PC-9 (cell line): ENCODE data around the gene WDR43. TPM values are rescaled to one million over a fixed set of nuclear protein-coding genes. Genes with fewer than 3 reads are reported as not detected.

ENCODE experiments used
- BruUV-seq: library from RNA; stranded (reverse); fragments of 400-500 nt; replicated peaks from 2 replicates; lab custom pipeline; 2021; lab: Mats Ljungman, UMichigan
- CTCF ChIA-PET: fragments of 300-600 bp; sonication (Branson Sonifier 250); formaldehyde crosslinking; loops from one replicate; lab custom pipeline; 2022; ENCODE audit warnings: antibody characterized with exemption; lab: Charles Lee
- POLR2A ChIA-PET: fragments of 300-600 bp; sonication (Branson Sonifier 250); formaldehyde crosslinking; loops from one replicate; lab custom pipeline; 2022; ENCODE audit warnings: antibody characterized with exemption; ENCODE audit not compliant: unreplicated experiment; lab: Charles Lee
- DNase-seq, 2 experiments: peaks; one replicate each; pipeline versions ENCODE4 v3.0.0 to v3.0.0-alpha.2; 2015 to 2022; ENCODE audit warnings: mixed read lengths in 1 of 2
- H2AFZ ChIP-seq: fragments of 200-600 bp; sonication (generic); 2 replicates; pipeline ENCODE4 v1.8.1; 2017; ENCODE audit warnings: antibody characterized with exemption
- H3F3A ChIP-seq: fragments of 200-600 bp; sonication (generic); 2 replicates; pipeline ENCODE4 v1.8.1; 2017; ENCODE audit warnings: antibody characterized with exemption, mild to moderate bottlenecking, low read depth; ENCODE audit not compliant: insufficient read depth
- H3K27ac ChIP-seq: fragments of 200-600 bp; sonication (generic); 2 replicates; pipeline ENCODE4 v1.6.1; 2016; ENCODE audit warnings: mixed run types
- H3K27me3 ChIP-seq: fragments of 200-600 bp; sonication (generic); 2 replicates; pipeline ENCODE4 v1.6.1; 2016; ENCODE audit warnings: low read depth, mixed run types; ENCODE audit not compliant: insufficient read depth
- H3K36me3 ChIP-seq: fragments of 200-600 bp; sonication (generic); 2 replicates; pipeline ENCODE4 v1.6.1; 2016; ENCODE audit warnings: low read depth, mixed run types
- H3K4me1 ChIP-seq: fragments of 200-600 bp; sonication (generic); replicated peaks from 2 replicates; pipeline ENCODE4 v1.6.1; 2016; ENCODE audit warnings: mixed run types; ENCODE audit not compliant: insufficient read depth
- H3K4me2 ChIP-seq: fragments of 200-600 bp; sonication (generic); 2 replicates; pipeline ENCODE4 v1.6.1; 2017; ENCODE audit warnings: mixed run types
- H3K4me3 ChIP-seq: fragments of 200-600 bp; sonication (generic); 2 replicates; pipeline ENCODE4 v1.6.1; 2016; ENCODE audit warnings: mixed run types
- H3K79me2 ChIP-seq: fragments of 200-600 bp; sonication (generic); 2 replicates; pipeline ENCODE4 v1.6.1; 2017; ENCODE audit warnings: low read depth, mixed run types
- H3K9me2 ChIP-seq: fragments of 200-600 bp; sonication (generic); 2 replicates; pipeline ENCODE4 v1.8.1; 2017; ENCODE audit warnings: mild to moderate bottlenecking; ENCODE audit not compliant: insufficient read depth
- H3K9me3 ChIP-seq: fragments of 200-600 bp; sonication (generic); 2 replicates; pipeline ENCODE4 v1.8.1; 2016; ENCODE audit warnings: low read depth; ENCODE audit not compliant: insufficient read depth
- H4K20me1 ChIP-seq: fragments of 200-600 bp; sonication (generic); 2 replicates; pipeline ENCODE4 v1.8.1; 2017; ENCODE audit not compliant: insufficient read depth
- EZH2 ChIP-seq: fragments of 200-600 bp; sonication (generic); IDR thresholded peaks from 2 replicates; pipeline ENCODE4 v1.8.0; 2017; ENCODE audit warnings: antibody characterized with exemption, low read depth
- intact Hi-C: fragments of 100-400 bp; cut with micrococcal nuclease; formaldehyde crosslinking; loops from one replicate; pipeline ENCODE4 v1.10.0; 2022; ENCODE audit not compliant: unreplicated experiment
- total RNA-seq: library from RNA; stranded (reverse); gene quantifications from 2 replicates; pipeline ENCODE4 v1.2.3, GENCODE V29; 2021
- TF ChIP-seq, protein P1 (sequence below): fragments of 200-600 bp; sonication (generic); conservative IDR thresholded peaks from 2 replicates; pipeline ENCODE4 v1.6.1; 2017; ENCODE audit warnings: mixed run types, antibody characterized with exemption, mild to moderate bottlenecking, moderate library complexity

WDR43 gene
- total RNA-seq, 1 experiment from 2014 or later: 57.9 TPM

DNA sequence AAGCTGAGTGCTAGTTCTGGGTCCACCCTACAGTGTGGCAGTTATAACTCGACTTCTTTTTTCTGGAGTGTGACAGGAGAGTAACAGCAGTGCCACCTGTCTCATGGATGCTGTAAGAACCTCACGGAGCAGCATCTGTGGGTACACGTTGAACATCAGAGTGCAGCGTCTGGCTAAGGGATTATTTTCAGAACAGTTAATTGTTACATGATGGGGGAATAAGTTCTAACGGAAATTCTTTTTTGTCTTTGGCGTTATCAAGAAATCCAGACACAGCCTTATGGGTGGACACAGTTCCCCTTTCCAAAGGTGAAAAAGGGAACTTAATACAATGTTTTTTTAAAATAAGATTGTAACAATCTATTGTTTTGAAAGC is 58.4 kb downstream of the WDR43 start:
- H3K27ac ChIP-seq: no peak overlapping the region

GRCh38 chr2:28955467-28955866 is 61.0 kb downstream of the WDR43 start:
- H3K36me3 ChIP-seq: no peaks in the 10 kb centered on the region
- H3K79me2 ChIP-seq: no peaks in the 10 kb centered on the region
- H3F3A ChIP-seq: peaks cover 45% of the 10 kb centered on the region
- no peaks in the 10 kb centered on the region for H3K27me3 ChIP-seq
- no TSS peak for BruUV-seq
- ChIA-PET POLR2A (interaction anchor here (0.6 kb wide), 1 partner anchor 1249 kb away, joined by 4 read pairs; no protein-coding TSS in a partner anchor), CTCF (interaction anchor here (0.6 kb wide), 1 partner anchor 24 kb away, joined by 4 read pairs; no protein-coding TSS in a partner anchor)
- no peak overlapping the region for H3K4me2 ChIP-seq
- DNase-seq: no peak
- intact Hi-C loops: loop anchor here (5.0 to 10.0 kb wide), 5 partner anchors 97 to 1162 kb away; no protein-coding TSS in a partner anchor
- no peak for TF ChIP-seq EZH2
- TF ChIP-seq, protein P1, sequence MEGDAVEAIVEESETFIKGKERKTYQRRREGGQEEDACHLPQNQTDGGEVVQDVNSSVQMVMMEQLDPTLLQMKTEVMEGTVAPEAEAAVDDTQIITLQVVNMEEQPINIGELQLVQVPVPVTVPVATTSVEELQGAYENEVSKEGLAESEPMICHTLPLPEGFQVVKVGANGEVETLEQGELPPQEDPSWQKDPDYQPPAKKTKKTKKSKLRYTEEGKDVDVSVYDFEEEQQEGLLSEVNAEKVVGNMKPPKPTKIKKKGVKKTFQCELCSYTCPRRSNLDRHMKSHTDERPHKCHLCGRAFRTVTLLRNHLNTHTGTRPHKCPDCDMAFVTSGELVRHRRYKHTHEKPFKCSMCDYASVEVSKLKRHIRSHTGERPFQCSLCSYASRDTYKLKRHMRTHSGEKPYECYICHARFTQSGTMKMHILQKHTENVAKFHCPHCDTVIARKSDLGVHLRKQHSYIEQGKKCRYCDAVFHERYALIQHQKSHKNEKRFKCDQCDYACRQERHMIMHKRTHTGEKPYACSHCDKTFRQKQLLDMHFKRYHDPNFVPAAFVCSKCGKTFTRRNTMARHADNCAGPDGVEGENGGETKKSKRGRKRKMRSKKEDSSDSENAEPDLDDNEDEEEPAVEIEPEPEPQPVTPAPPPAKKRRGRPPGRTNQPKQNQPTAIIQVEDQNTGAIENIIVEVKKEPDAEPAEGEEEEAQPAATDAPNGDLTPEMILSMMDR: no peak
- no peak overlapping the region for H3K4me3 ChIP-seq
- H4K20me1 ChIP-seq: peaks cover 2% of the 10 kb centered on the region; the same call in 1 of the 2 replicates
- peaks cover 18% of the 10 kb centered on the region; the same call in 1 of the 2 replicates for H3K4me1 ChIP-seq
- H3K9me3 ChIP-seq: no peaks in the 10 kb centered on the region
- no peaks in the 10 kb centered on the region for H3K9me2 ChIP-seq
- no peak overlapping the region for H2AFZ ChIP-seq
- no peak overlapping the region for H3K27ac ChIP-seq

More for the DNA sequence above, 58.4 kb downstream of the WDR43 start:
- no peak overlapping the region for H3K4me3 ChIP-seq
- no peak overlapping the region for H2AFZ ChIP-seq
- no peaks in the 10 kb centered on the region for H3K79me2 ChIP-seq
- BruUV-seq: no TSS peak
- peaks cover 68% of the 10 kb centered on the region for H3F3A ChIP-seq
- intact Hi-C loops: loop anchor here (10.0 kb wide), 1 partner anchor 532 kb away; no protein-coding TSS in a partner anchor
- H3K9me2 ChIP-seq: no peaks in the 10 kb centered on the region
- H3K36me3 ChIP-seq: peaks cover 13% of the 10 kb centered on the region
- TF ChIP-seq EZH2: no peak
- TF ChIP-seq, protein P1: no peak; the same call in 1 of the 2 replicates
- H4K20me1 ChIP-seq: peaks cover 13% of the 10 kb centered on the region; the same call in 1 of the 2 replicates
- peaks cover 24% of the 10 kb centered on the region; the same call in 1 of the 2 replicates for H3K4me1 ChIP-seq
- no peaks in the 10 kb centered on the region for H3K27me3 ChIP-seq
- POLR2A ChIA-PET: no interaction called here
- CTCF ChIA-PET: no interaction called here
- DNase-seq: no peak
- H3K9me3 ChIP-seq: peaks cover 4% of the 10 kb centered on the region; the same call in 1 of the 2 replicates
- no peak overlapping the region for H3K4me2 ChIP-seq

DNA sequence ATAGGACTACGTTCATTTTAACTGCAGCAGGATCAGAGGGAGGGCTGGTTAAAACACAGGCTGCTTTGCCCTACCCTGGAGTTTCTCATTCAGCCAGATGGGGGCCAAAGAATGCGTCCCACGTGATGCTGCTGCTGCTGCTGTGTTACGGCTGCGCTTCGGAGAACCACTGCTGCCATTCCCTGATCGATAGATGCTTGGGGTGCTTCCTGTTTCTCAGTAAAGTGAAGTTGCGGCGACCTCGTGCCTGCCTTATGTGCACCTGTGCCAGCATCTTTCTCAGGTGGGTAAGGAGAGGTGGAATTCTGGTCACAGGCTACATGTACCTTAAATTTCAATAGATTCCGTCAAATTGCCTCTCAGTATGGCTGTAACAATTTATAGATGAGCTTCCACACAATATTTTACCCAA is 62.0 kb downstream of the WDR43 start:
- Histone ChIP-seq H3K79me2 (no peaks in the 10 kb centered on the region), H3K27me3 (no peaks in the 10 kb centered on the region), H3F3A (peaks cover 36% of the 10 kb centered on the region), H3K36me3 (no peaks in the 10 kb centered on the region), H3K4me3 (no peak overlapping the region), H4K20me1 (peaks cover 2% of the 10 kb centered on the region; the same call in 1 of the 2 replicates), H3K4me2 (no peak overlapping the region), H3K9me2 (no peaks in the 10 kb centered on the region), H2AFZ (no peak overlapping the region), H3K27ac (no peak overlapping the region), H3K4me1 (peaks cover 10% of the 10 kb centered on the region; the same call in 1 of the 2 replicates), H3K9me3 (no peaks in the 10 kb centered on the region)
- TF ChIP-seq, protein P1: no peak
- TF ChIP-seq EZH2: no peak
- intact Hi-C loops: loop anchor here (5.0 to 10.0 kb wide), 5 partner anchors 96 to 1161 kb away; no protein-coding TSS in a partner anchor
- ChIA-PET CTCF (no interaction called here), POLR2A (interaction anchor here (0.6 kb wide), 1 partner anchor 1250 kb away, joined by 4 read pairs; no protein-coding TSS in a partner anchor)
- no TSS peak for BruUV-seq
- no peak for DNase-seq
